GM12801 (cell line): ENCODE results near the gene NRGN.

Experiments used
- TF ChIP-seq, protein P1 (sequence below): IDR thresholded peaks from one replicate; pipeline ENCODE4 v1.5.1; 2011; ENCODE audit warnings: control low read depth; ENCODE audit not compliant: insufficient read length; ENCODE audit errors: extremely low read depth

The NRGN gene

DNA sequence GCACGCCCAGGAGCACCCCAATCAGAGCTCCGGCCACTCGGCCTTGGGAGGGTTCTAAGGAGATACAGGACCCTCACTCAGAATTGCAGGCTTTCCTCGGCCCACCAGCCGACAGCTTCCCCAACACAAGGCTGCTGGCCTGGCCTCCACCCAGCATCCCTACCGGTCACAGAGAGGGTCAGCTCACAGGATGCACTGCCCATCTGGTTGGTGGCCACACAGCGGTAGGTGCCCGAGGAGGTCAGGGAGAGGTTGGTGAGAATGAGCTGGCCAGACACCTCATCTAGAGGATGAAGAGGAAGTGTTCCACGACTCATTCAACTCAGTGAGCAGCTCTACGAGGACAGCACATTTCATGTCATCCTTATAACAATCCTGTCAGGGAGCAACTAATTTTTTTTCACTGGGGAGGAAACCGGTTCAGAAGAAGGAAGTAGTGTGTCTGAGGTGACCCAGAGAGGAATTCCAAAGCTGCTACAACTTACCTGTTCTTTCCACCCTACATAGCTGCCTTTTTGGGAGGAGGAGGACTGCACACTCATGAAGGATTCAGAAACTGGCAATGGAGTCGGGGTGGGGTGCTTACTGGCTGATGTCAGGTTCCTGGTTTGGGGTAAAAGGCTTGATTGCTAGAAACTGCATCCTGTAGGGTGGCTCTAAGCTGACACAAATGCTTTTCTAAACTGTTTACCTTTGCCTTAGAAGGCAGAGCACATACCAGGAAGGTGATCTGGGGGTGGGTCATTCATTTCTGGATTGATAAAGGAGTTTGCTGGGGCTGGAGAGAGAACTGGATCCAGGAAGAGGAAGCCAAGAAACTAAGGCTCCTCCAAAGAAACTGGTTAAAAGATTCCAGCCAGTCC is 9.0 kb downstream of the NRGN start:
- TF ChIP-seq, protein P1, sequence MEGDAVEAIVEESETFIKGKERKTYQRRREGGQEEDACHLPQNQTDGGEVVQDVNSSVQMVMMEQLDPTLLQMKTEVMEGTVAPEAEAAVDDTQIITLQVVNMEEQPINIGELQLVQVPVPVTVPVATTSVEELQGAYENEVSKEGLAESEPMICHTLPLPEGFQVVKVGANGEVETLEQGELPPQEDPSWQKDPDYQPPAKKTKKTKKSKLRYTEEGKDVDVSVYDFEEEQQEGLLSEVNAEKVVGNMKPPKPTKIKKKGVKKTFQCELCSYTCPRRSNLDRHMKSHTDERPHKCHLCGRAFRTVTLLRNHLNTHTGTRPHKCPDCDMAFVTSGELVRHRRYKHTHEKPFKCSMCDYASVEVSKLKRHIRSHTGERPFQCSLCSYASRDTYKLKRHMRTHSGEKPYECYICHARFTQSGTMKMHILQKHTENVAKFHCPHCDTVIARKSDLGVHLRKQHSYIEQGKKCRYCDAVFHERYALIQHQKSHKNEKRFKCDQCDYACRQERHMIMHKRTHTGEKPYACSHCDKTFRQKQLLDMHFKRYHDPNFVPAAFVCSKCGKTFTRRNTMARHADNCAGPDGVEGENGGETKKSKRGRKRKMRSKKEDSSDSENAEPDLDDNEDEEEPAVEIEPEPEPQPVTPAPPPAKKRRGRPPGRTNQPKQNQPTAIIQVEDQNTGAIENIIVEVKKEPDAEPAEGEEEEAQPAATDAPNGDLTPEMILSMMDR, result no peak

DNA sequence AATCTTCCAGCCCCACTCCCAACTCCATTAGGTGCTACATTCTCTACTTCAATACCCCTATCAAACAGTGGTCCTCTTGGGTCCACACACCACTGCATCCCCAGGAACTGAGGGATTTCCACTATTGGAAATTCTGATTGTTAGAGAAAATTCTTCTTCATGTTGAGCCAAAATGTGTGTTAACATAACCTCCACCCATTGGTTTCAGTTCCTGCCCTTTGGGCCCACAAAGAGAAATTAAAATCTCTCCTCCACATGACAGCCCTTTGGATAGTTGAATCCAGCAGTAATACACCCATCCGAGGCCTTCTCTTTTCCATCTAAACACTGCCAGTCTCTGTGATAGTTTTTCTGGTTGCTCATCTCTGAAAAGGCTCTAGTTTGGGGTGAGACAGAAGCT is 10.2 kb downstream of the NRGN start:
- TF ChIP-seq, protein P1, result no peak

DNA sequence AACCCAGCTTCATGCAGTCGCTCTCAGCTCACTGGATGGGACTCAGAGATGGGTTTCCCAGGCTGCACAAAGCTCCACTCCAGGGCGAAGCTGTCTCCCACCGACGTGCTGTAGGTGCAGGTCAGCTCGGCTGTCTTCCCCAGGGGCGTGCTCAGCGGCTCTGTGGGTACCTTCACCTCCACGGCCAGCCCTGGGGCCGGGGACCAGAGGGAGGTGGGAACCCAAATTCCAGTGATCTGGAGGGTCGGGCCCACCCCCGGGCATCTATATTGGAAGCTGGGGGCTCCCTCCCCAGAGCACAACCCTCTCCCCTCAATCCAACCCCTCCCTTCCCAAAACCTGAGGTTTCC is 11.6 kb downstream of the NRGN start:
- TF ChIP-seq, protein P1, result no peak

DNA sequence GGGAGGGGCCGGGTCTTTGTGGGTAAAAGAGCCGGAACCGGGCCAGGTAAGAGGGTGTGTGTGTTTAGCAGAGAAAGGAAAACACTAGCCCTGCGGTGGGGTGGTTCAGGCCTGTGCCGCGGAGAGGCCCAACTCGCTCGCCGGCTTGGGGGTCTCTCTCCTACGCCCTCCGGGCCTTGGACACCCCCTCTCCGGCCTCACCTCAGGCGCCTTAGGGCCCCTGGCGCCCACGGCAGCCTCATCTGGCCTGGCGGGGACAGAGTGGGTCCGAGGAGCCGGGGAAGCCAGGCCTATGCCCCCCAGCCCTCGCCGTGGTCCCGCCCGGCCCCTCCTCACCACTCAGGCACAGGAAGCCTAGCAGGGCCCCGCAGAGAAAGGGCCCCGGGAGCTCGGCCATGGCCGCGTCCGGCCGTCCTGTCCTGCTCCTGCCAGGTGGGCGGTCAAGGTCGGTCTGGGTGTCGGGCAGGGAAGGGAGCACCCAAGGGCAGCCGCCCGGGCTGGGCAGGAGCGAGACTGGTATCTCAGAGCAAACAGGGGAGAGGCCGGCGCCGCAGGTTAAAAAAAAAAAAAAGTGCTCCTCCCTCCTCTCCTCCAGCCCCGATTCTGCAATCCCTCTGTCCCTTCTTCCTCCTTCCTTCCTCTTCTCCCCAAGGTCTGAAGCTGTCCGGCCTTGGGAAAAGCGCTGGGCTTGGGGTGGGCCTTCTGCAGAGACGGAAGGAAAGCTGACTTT is 12.2 kb downstream of the NRGN start, which contains the start of gene VSIG2:
Gene VSIG2 (minus strand): TSS at position 515 of the 730 bp plus-strand sequence. CDS start 118 bp downstream, at position 397.
- TF ChIP-seq, protein P1, result no peak

DNA sequence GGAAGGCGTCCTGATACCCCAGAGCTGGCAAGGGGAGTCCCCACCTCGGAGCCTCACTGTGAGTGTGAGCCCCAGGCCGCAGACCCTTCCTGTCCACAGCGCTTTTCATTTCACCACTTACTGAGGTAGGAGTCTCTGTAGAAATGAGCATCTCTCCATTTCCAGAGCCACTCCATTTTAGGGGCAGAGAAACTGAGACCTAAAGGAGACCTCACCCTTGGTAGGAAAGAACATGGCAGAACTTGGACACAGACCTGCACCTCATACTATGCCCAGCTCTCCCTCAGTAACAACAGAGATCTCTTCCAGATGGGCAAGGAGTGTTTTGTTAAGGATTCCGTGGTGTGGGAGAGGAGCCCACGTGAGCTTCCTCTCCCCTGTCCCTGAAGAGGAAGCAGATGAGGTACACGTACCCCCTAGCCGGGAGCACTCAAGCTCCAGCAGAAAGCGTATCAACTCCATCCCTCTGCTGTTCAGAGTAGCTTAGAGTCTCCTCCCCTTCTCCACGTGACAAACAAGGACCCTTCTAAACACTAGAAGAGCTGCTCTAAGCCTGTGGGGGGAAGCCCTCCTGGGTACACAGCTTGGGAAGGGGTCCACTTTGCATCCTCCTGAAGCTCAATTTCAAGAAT is 12.8 kb downstream of the NRGN start:
- TF ChIP-seq, protein P1, result no peak

DNA sequence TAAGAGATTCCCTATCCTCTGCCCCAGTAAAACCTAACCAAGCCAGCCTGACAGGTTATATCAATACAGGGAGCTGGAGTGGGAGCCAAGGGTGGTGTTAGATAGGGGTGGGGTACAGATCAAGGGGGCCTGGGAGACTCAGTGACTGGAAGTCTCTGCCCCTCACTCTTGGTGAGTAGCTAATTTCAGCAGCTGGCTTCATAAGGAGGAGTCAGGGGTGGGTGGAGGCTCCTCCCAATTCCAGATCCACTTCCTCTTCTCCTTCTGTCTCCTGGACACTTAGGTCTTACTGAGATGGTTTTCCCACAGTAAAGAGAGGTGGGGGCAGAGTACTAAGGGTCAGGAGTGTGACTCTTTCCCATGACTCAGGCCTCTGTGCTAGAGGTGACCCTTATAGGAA is 13.5 kb downstream of the NRGN start:
- TF ChIP-seq, protein P1, result no peak

DNA sequence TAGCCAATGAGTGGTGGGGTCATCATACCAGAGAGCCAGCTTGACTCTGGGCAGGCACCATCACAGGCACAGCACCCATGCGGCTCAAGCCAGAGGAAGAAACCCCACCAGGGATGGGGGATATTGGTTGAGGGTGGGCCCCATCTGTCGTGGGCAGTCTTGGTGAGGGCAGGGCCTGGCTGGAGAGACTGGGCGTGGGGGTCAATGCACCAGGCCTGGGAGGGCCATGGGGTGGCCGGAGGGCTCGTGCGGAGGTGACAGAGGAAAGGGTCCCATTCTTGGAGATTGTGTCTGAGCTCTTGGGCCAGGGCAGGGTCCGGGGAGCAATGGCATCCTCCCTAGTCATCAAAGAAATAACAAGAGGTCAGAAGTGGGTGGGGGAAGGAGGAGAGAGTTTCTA is 13.9 kb downstream of the NRGN start:
- TF ChIP-seq, protein P1, result no peak
